ENCODE results near the gene ATP9B.

ATP9B gene, protein sequence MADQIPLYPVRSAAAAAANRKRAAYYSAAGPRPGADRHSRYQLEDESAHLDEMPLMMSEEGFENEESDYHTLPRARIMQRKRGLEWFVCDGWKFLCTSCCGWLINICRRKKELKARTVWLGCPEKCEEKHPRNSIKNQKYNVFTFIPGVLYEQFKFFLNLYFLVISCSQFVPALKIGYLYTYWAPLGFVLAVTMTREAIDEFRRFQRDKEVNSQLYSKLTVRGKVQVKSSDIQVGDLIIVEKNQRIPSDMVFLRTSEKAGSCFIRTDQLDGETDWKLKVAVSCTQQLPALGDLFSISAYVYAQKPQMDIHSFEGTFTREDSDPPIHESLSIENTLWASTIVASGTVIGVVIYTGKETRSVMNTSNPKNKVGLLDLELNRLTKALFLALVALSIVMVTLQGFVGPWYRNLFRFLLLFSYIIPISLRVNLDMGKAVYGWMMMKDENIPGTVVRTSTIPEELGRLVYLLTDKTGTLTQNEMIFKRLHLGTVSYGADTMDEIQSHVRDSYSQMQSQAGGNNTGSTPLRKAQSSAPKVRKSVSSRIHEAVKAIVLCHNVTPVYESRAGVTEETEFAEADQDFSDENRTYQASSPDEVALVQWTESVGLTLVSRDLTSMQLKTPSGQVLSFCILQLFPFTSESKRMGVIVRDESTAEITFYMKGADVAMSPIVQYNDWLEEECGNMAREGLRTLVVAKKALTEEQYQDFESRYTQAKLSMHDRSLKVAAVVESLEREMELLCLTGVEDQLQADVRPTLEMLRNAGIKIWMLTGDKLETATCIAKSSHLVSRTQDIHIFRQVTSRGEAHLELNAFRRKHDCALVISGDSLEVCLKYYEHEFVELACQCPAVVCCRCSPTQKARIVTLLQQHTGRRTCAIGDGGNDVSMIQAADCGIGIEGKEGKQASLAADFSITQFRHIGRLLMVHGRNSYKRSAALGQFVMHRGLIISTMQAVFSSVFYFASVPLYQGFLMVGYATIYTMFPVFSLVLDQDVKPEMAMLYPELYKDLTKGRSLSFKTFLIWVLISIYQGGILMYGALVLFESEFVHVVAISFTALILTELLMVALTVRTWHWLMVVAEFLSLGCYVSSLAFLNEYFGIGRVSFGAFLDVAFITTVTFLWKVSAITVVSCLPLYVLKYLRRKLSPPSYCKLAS

GRCh38 chr18:79068937-79069716 lies at the start of gene ATP9B:
Gene ATP9B (plus strand): TSS chr18:79069394. CDS start chr18:79069411, 17 bp downstream.
- peak; percentile 97 for DNase-seq (ENCODE audit: low spot score)

DNA sequence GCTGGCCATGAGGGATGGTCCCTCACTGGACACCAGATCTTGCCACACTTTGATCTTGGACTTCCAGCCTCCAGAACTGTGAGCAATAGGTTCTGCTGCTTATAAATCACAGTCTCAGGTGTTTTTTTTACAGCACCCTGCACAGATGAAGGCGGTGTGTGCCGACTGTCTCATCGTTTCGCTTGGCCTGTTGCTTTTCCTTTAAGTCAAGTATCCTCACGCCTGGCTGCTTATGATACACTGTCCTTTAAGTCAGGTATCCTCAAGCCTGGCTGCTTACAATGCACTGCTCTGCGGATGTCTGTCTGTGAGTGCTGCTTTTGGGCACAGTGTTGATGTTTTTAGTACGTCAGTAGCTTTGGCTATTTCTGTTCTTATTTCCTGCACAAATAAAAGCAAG lies 49.3 kb upstream of the ATP9B start:
- DNase-seq (ENCODE audit: low spot score): no peak

GRCh38 chr18:79022603-79023002 lies 46.6 kb upstream of the ATP9B start:
- no peak for DNase-seq (ENCODE audit: low spot score)

DNA sequence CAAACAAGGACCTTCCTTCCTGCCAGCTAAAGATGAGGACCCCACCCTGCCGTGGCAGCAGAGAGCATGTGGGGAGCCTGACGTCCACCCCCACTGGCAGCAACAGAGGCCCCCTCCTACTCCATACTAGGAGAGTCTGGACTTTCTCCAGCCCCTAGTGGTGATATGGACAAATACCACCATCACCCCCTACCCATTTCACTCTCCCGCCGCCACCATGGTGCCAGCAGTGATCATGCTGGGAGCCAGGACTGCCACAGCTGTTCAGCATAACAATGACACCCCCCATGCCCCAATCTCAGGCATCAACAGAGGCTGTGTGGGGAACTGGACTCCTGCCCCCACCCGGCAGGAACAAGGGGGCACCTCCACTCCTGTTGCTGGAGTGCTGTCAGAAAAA lies 42.7 kb upstream of the ATP9B start:
- DNase-seq (ENCODE audit: low spot score): no peak

DNA sequence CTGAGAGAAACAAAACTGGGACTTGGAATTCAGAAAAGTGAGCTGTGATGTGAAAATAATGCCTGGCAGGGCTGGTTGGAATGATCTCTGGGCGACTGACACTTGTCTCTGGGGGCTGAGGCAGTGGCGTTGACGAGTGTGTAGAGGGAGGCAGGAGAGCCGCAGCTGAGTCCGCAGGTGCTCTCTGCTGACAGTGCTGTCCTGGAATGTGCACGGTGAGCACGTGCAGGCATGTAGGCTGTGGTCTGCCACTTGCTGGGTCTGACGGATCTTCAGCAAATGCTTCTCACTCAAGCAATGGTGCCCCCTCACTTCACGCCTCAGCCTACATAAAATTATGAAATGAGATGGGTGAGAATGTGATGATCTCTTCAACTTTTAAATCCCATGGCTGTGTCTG lies 38.5 kb upstream of the ATP9B start:
- DNase-seq (ENCODE audit: low spot score): no peak

GRCh38 chr18:79042276-79042675 lies 26.9 kb upstream of the ATP9B start:
- DNase-seq (ENCODE audit: low spot score): no peak

DNA sequence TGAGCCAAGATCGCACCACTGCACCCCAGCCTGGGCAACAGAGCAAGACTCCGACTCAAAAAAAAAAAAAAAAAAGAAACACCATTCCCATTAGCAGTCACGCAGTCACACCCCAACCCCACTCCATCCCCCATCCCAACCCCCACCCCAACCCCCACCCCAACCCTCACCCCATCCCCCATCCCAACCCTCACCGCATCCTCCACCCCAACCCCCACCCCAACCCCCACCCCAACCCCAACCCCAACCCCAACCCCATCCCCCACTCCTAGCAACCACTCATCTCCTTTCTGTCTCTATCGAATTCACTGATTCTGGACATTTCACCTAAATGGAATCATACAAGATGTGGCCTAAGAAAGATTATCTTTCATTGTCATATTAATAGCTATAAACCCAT lies 25.9 kb upstream of the ATP9B start:
- DNase-seq (ENCODE audit: low spot score): no peak

DNA sequence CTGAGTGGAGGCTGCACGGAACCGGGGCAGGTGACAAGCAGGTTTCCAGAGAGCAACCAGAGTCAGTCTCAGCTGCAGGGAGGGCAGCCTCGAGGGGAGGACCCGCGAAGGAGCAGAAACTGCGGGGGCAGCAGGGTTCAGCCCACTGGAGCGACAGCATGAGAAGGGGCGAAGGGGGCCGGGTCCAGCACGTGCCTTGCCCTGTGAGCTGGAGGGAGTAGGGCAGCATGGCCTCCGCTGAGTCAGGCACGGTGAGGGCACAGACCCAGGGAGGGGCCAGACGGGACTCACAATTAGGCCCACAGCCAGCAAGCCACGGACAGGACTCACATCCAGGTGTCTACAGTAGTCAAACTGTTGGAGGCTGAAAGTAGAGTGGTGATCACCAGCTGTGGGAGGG lies 22.7 kb upstream of the ATP9B start:
- DNase-seq (ENCODE audit: low spot score): no peak

DNA sequence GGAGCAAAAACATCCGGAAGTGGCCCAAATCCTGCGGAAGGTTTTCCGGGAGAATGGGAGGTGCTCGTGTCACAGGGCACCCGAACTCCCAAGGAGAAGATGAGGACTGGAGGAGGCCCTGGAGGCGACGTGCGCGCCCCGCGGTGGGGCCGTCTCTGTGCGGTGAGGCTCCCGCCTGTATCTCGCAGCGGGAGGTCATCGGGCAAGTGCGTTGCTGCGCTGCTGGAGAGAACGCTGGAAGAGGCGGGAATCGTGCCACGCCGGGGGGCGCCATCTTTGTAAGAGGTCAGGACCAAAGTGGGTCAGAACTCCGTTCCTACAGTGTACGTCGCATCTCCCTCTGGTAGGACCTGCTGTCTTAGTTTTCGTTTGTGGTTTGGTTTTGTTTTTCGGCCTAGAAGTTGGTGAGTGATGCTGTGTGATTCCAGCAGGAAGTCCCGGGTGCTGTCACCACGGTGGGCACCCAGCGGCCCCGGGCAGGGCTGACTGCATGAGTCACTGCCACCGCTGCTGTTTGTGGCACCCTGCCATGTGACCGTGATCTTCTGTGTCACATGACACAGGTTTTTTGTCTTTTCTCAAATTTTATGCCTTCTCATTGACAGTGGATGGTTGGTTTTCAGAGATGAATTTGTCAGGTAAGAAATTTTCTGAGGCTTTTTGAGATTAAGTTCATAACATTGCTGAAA lies 21.5 kb upstream of the ATP9B start:
- DNase-seq (ENCODE audit: low spot score): no peak

GRCh38 chr18:79048245-79048632 lies 21.0 kb upstream of the ATP9B start:
- DNase-seq (ENCODE audit: low spot score): no peak

GRCh38 chr18:79049506-79049905 lies 19.7 kb upstream of the ATP9B start:
- DNase-seq (ENCODE audit: low spot score): no peak

- DNase-seq (ENCODE audit: low spot score): no peak
Measured at GRCh38 chr18:79050005-79050404, 19.2 kb upstream of the ATP9B start.

GRCh38 chr18:79056827-79057367 lies 12.3 kb upstream of the ATP9B start:
- DNase-seq (ENCODE audit: low spot score): no peak

DNA sequence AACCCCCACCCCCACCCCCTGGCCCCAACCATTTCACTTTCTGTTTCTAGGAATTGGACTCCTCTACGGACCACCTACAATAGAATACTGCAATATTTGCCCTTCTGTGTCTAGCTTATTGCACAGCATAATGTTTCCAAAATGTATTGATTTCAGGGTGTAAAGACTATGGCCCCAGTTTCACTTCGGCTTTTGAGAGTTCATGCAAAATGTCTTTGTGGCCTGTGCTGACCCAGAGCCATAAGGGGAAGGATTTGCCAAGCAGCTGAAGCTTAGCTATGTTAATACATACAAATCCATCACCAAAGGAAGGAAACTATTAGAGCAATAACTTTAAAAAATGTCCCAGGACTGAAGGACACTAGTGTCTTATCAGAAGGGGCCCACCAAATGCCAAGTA lies 11.2 kb upstream of the ATP9B start:
- no peak for DNase-seq (ENCODE audit: low spot score)

GRCh38 chr18:79062806-79063205 lies 6.4 kb upstream of the ATP9B start:
- DNase-seq (ENCODE audit: low spot score): no peak

DNA sequence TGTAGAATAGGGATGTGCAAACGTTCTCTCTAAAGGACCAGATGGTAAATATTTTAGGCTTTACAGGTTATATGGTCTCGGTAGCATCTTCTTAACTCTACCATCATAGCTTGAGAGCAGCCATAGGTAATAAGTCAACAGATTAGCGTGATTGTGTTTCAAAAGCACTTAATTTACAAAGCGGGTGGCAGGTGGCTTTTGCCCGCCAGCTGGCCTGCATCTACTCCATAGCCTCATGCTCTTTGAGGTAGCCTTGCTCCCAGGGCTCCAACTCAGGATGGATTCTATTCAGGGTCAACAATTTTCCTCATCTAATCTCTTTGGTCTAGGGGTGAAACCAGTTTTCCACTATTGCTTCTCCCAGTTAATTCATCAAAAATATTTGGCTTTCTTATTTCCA lies 5.0 kb upstream of the ATP9B start:
- no peak for DNase-seq (ENCODE audit: low spot score)

DNA sequence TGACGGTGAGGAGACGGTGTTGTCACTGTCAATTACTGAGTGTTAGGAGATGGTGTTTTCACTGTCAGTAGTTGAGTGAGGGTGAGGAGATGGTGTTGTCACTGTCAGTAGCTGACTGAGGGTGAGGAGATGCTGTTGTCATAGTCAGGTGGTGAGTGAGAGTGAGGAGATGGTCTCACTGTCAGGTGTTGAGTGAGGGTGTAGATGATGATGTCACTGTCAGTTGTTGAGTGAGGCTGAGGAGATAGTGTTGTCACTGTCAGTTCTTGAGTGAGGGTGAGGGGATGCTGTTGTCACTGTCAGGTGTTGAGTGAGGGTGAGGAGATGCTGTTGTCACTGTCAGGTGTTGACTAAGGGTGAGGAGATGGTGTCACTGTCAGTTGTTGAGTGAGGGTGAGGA lies 3.4 kb upstream of the ATP9B start:
- no peak for DNase-seq (ENCODE audit: low spot score)

DNA sequence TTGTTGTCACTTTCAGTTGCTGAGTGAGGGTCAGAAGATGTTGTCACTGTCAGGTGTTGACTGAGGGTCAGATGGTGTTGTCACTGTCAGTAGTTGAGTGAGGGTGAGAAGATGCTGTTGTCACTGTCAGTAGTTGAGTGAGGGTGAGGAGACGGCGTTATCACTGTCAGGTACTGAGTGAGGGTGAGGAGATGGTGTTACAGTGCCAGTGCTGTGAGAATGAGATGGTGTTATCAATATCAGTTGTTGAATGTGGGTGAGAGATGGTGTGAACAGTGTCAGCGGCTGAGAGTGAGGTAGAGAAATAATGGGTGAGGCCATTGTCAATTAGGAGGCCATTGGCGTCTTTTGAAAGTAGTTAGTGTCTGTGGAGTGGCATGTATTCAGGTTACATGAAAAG lies 1.6 kb upstream of the ATP9B start:
- DNase-seq (ENCODE audit: low spot score): no peak

GRCh38 chr18:79068341-79068936 lies 755 bp upstream of the ATP9B start:
- DNase-seq (ENCODE audit: low spot score): peak; percentile 43

DNA sequence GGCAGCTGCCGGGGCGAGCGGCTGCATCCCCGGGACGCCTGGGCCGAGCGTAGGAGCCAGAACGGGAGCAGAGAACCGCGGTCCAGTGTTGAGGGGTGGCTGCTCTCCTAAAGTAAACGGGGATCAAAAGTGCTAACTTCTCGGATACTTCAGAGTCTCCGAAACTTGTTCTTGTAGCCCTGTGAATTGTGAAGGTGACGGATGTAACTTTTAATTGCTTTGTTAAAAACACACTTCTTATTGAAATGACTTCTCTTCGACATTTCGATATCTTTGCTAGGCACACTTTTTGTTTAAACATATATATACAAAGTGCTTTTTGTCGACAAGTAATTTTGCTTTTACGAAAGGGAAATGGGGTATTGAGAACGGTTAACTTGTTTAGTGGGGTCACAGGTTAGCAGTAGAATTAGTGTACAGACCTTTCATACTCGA lies 540 bp downstream of the ATP9B start:
- DNase-seq (ENCODE audit: low spot score): no peak

- no peak for DNase-seq (ENCODE audit: low spot score)
Measured at GRCh38 chr18:79070486-79070885, 1.3 kb downstream of the ATP9B start.
